GM19395 (cell line): ENCODE data around the gene CEP112.
"Not testable (repeated sequence)": the region's sequence is repeated elsewhere in the genome, so short reads cannot be mapped to it uniquely, and the experiment has no call there.

Source experiments
- ATAC-seq: cut with Tn5 transposase; IDR thresholded peaks from one replicate; pipeline ENCODE4 v1.9.1; 2021; ENCODE audit warnings: mild to moderate bottlenecking, moderate library complexity; ENCODE audit not compliant: unreplicated experiment

CEP112 gene

GRCh38 chr17:65750166-65750565 is 441.8 kb downstream of the CEP112 start:
- ATAC-seq: no peak

- ATAC-seq: no peak
Observed at GRCh38 chr17:65749479-65749878, 442.5 kb downstream of the CEP112 start.

- no peak for ATAC-seq
Observed at GRCh38 chr17:65745241-65745640, 446.7 kb downstream of the CEP112 start.

- ATAC-seq: no peak
Observed at GRCh38 chr17:65743308-65743655, 448.7 kb downstream of the CEP112 start.

- ATAC-seq: no peak
Observed at GRCh38 chr17:65742403-65743307, 449.3 kb downstream of the CEP112 start.

GRCh38 chr17:65741710-65742109 is 450.2 kb downstream of the CEP112 start:
- ATAC-seq: no peak

GRCh38 chr17:65739034-65739433 is 452.9 kb downstream of the CEP112 start:
- ATAC-seq: no peak

- ATAC-seq: no peak
Observed at GRCh38 chr17:65737451-65737850, 454.5 kb downstream of the CEP112 start.

- ATAC-seq: no peak
Observed at GRCh38 chr17:65733314-65733713, 458.6 kb downstream of the CEP112 start.

GRCh38 chr17:65732667-65733066 is 459.3 kb downstream of the CEP112 start:
- ATAC-seq: not testable (repeated sequence)

GRCh38 chr17:65730711-65731169 is 461.2 kb downstream of the CEP112 start:
- no peak for ATAC-seq

GRCh38 chr17:65729207-65729606 is 462.7 kb downstream of the CEP112 start:
- ATAC-seq: no peak

GRCh38 chr17:65727832-65728231 is 464.1 kb downstream of the CEP112 start:
- ATAC-seq: no peak

GRCh38 chr17:65727246-65727645 is 464.7 kb downstream of the CEP112 start:
- no peak for ATAC-seq

- ATAC-seq: no peak
Observed at GRCh38 chr17:65723431-65724151, 468.3 kb downstream of the CEP112 start.

GRCh38 chr17:65718601-65719000 is 473.3 kb downstream of the CEP112 start:
- no peak for ATAC-seq

- ATAC-seq: no peak
Observed at GRCh38 chr17:65712383-65713267, 479.3 kb downstream of the CEP112 start.

- ATAC-seq: no peak
Observed at GRCh38 chr17:65711671-65712276, 480.2 kb downstream of the CEP112 start.

- ATAC-seq: no peak
Observed at GRCh38 chr17:65707780-65708179, 484.2 kb downstream of the CEP112 start.

- ATAC-seq: no peak
Observed at GRCh38 chr17:65704731-65705130, 487.2 kb downstream of the CEP112 start.

- no peak for ATAC-seq
Observed at GRCh38 chr17:65703891-65704290, 488.0 kb downstream of the CEP112 start.
